H1 (cell line): ENCODE data around the gene ACKR2. TPM values are rescaled to one million over a fixed set of nuclear protein-coding genes. Genes with fewer than 3 reads are reported as not detected.

Experiments
- CTCF ChIA-PET: fragments of 300-600 bp; sonication (Branson Sonifier 250); formaldehyde crosslinking; loops from one replicate; lab custom pipeline; 2021; ENCODE audit not compliant: partially characterized antibody; lab: Charles Lee
- POLR2A ChIA-PET: fragments of 300-600 bp; sonication (Branson Sonifier 250); formaldehyde crosslinking; loops from one replicate; lab custom pipeline; 2021; ENCODE audit warnings: inconsistent platforms; ENCODE audit not compliant: partially characterized antibody; lab: Charles Lee
- DNase-seq, 2 experiments: peaks; one replicate each; pipeline versions ENCODE4 v3.0.0 to v3.0.0-alpha.2; 2010 to 2022; ENCODE audit warnings: low spot score in 2 of 2, low read depth in 1 of 2, mixed read lengths in 1 of 2
- FAIRE-seq: peaks from 2 replicates; lab custom pipeline; 2011; peaks lifted over from hg19 to GRCh38; lab: Jason Lieb, UNC
- H2AFZ ChIP-seq: 2 replicates; pipeline ENCODE4 v1.8.1; 2012; ENCODE audit warnings: low read length, inconsistent platforms
- H2AK5ac ChIP-seq: 2 replicates; pipeline ENCODE4 v1.6.1; 2013; ENCODE audit warnings: low read depth, low read length
- H2BK120ac ChIP-seq: replicated peaks from 2 replicates; pipeline ENCODE3; 2013; ENCODE audit warnings: low read depth, low read length, inconsistent platforms
- H2BK12ac ChIP-seq: 2 replicates; pipeline ENCODE4 v1.6.1; 2013; ENCODE audit warnings: low read depth, low read length
- H2BK15ac ChIP-seq: 2 replicates; pipeline ENCODE4 v1.6.1; 2013; ENCODE audit warnings: low read length
- H2BK20ac ChIP-seq: 2 replicates; pipeline ENCODE4 v1.6.1; 2013; ENCODE audit warnings: low read length
- H2BK5ac ChIP-seq: 2 replicates; pipeline ENCODE4 v1.6.1; 2013; ENCODE audit warnings: low read depth, low read length
- H3K14ac ChIP-seq: 2 replicates; pipeline ENCODE4 v1.6.1; 2013; ENCODE audit warnings: inconsistent platforms; ENCODE audit not compliant: insufficient read length
- H3K18ac ChIP-seq: 2 replicates; pipeline ENCODE4 v1.6.1; 2013; ENCODE audit warnings: low read length; ENCODE audit errors: extremely low read depth
- H3K23ac ChIP-seq: 2 replicates; pipeline ENCODE4 v1.6.1; 2013; ENCODE audit warnings: inconsistent platforms; ENCODE audit not compliant: insufficient read length
- H3K23me2 ChIP-seq: 2 replicates; pipeline ENCODE4 v1.6.1; 2013; ENCODE audit warnings: low read depth, low read length
- H3K27ac ChIP-seq: 2 replicates; pipeline ENCODE4 v1.6.1; 2011; ENCODE audit warnings: low read depth, low read length, inconsistent platforms
- H3K27me3 ChIP-seq, 4 experiments: replicated peaks in 1 of 4; 1 replicate in 1 of 4; 2 replicates in 3 of 4; pipeline versions ENCODE4 v1.6.1 to v1.8.1; 2011 to 2013; ENCODE audit warnings: low read length in 3 of 4, mild to moderate bottlenecking in 3 of 4, inconsistent platforms in 2 of 4, mixed read lengths in 2 of 4, moderate library complexity in 1 of 4; ENCODE audit not compliant: control insufficient read depth in 3 of 4, insufficient read depth in 3 of 4; ENCODE audit errors: extremely low read depth in 1 of 4
- H3K36me3 ChIP-seq, 4 experiments: 2 replicates each; pipeline versions ENCODE4 v1.6.1 to v1.8.1; 2011 to 2013; ENCODE audit warnings: mild to moderate bottlenecking in 4 of 4, low read length in 3 of 4, moderate library complexity in 2 of 4, control low read depth in 1 of 4, inconsistent platforms in 1 of 4; ENCODE audit not compliant: insufficient read depth in 4 of 4, control insufficient read depth in 2 of 4
- H3K4ac ChIP-seq: replicated peaks from 2 replicates; pipeline ENCODE3; 2013; ENCODE audit warnings: low read length, low read depth, mixed read lengths, inconsistent platforms; ENCODE audit not compliant: insufficient read length
- H3K4me1 ChIP-seq, 4 experiments: replicated peaks in 1 of 4; 1 replicate in 1 of 4; 2 replicates in 3 of 4; pipeline versions ENCODE4 v1.6.1 to v1.8.1; 2011 to 2013; ENCODE audit warnings: low read length in 3 of 4, inconsistent platforms in 2 of 4, mixed read lengths in 1 of 4; ENCODE audit not compliant: insufficient read depth in 4 of 4, control insufficient read depth in 3 of 4
- H3K4me2 ChIP-seq, 2 experiments: 2 replicates each; pipeline versions ENCODE4 v1.6.1 to v1.8.1; 2011 to 2013; ENCODE audit warnings: low read depth in 2 of 2, low read length in 2 of 2, control low read depth in 1 of 2, inconsistent platforms in 1 of 2, mild to moderate bottlenecking in 1 of 2; ENCODE audit not compliant: insufficient read depth in 1 of 2
- H3K4me3 ChIP-seq, 4 experiments: fragments of 200-600, 300-600 bp in 1 of 4; sonication (generic), shearing (Covaris generic), sonication (Bioruptor Twin) in 1 of 4; 2 replicates each; pipeline versions ENCODE4 v1.5.1 to v1.8.1; 2011 to 2016; ENCODE audit warnings: low read length in 4 of 4, low read depth in 3 of 4, control low read depth in 2 of 4, inconsistent platforms in 2 of 4, mild to moderate bottlenecking in 2 of 4, mixed read lengths in 1 of 4, moderate library complexity in 1 of 4; ENCODE audit not compliant: insufficient read depth in 2 of 4; ENCODE audit errors: extremely low read depth in 1 of 4
- H3K56ac ChIP-seq: replicated peaks from 2 replicates; pipeline ENCODE3; 2013; ENCODE audit warnings: low read depth, mild to moderate bottlenecking, mixed read lengths, low read length, inconsistent platforms; ENCODE audit not compliant: insufficient read length
- H3K79me1 ChIP-seq: 2 replicates; pipeline ENCODE4 v1.6.1; 2013; ENCODE audit warnings: low read depth, low read length, control low read depth
- H3K79me2 ChIP-seq, 2 experiments: 2 replicates each; pipeline versions ENCODE4 v1.6.1 to v1.8.1; 2012 to 2013; ENCODE audit warnings: low read length in 2 of 2, mild to moderate bottlenecking in 2 of 2, inconsistent platforms in 1 of 2; ENCODE audit not compliant: insufficient read depth in 2 of 2, control insufficient read depth in 1 of 2
- H3K9ac ChIP-seq, 4 experiments: replicated peaks in 1 of 4; 1 replicate in 1 of 4; 2 replicates in 3 of 4; pipeline versions ENCODE4 v1.6.1 to v1.8.1; 2011 to 2013; ENCODE audit warnings: low read depth in 3 of 4, low read length in 3 of 4, control low read depth in 2 of 4, mild to moderate bottlenecking in 2 of 4, moderate library complexity in 2 of 4, inconsistent platforms in 1 of 4; ENCODE audit errors: extremely low read depth in 1 of 4
- H3K9me3 ChIP-seq, 2 experiments: 2 replicates each; pipeline versions ENCODE4 v1.6.1 to v1.8.1; 2012 to 2013; ENCODE audit warnings: mild to moderate bottlenecking in 2 of 2, moderate library complexity in 2 of 2, control low read depth in 1 of 2, inconsistent platforms in 1 of 2, low read depth in 1 of 2, low read length in 1 of 2, mixed read lengths in 1 of 2; ENCODE audit not compliant: insufficient read depth in 2 of 2
- H4K20me1 ChIP-seq, 2 experiments: replicated peaks in 1 of 2; 2 replicates each; pipeline versions ENCODE3 to v1.8.1; 2011 to 2013; ENCODE audit warnings: inconsistent platforms in 2 of 2, low read length in 2 of 2, mild to moderate bottlenecking in 1 of 2; ENCODE audit not compliant: insufficient read depth in 2 of 2, control insufficient read depth in 1 of 2
- H4K5ac ChIP-seq: 2 replicates; pipeline ENCODE4 v1.6.1; 2013; ENCODE audit warnings: low read length, low read depth, mixed read lengths, inconsistent platforms; ENCODE audit not compliant: insufficient read length
- H4K8ac ChIP-seq: 2 replicates; pipeline ENCODE4 v1.8.0; 2013; ENCODE audit warnings: mild to moderate bottlenecking, moderate library complexity, low read length, inconsistent platforms; ENCODE audit not compliant: insufficient read depth; ENCODE audit errors: extremely low read depth
- H4K91ac ChIP-seq: replicated peaks from 2 replicates; pipeline ENCODE3; 2013; ENCODE audit warnings: low read length, mixed read lengths, inconsistent platforms; ENCODE audit not compliant: insufficient read length
- ATF2 ChIP-seq: IDR thresholded peaks from 2 replicates; pipeline ENCODE4 v1.6.1; 2012; ENCODE audit warnings: low read length, inconsistent platforms
- CBX5 ChIP-seq: fragments of 300-800, 300-1000 bp; sonication (generic); IDR thresholded peaks from 2 replicates; pipeline ENCODE4 v1.7.1; 2016; ENCODE audit warnings: antibody characterized with exemption, low read length, low read depth
- MAFK ChIP-seq: IDR thresholded peaks from 2 replicates; pipeline ENCODE4 v1.6.1; 2012; ENCODE audit warnings: low read depth, mild to moderate bottlenecking, improper control_type of control experiment, low read length
- RBBP5 ChIP-seq: IDR thresholded peaks from 2 replicates; pipeline ENCODE4 v1.7.1; 2012; ENCODE audit warnings: low read depth, mild to moderate bottlenecking, inconsistent platforms, low read length, moderate library complexity, borderline replicate concordance
- SP2 ChIP-seq: IDR thresholded peaks from 2 replicates; pipeline ENCODE4 v1.6.1; 2012; ENCODE audit warnings: mild to moderate bottlenecking, low read length, inconsistent platforms
- SP4 ChIP-seq: IDR thresholded peaks from 2 replicates; pipeline ENCODE4 v1.6.1; 2012; ENCODE audit warnings: low read length, inconsistent platforms
- SRF ChIP-seq: IDR thresholded peaks from 2 replicates; pipeline ENCODE4 v1.6.1; 2011; ENCODE audit warnings: mild to moderate bottlenecking, low read depth, low read length, moderate library complexity
- ZNF274 ChIP-seq: IDR thresholded peaks from 2 replicates; pipeline ENCODE4 v1.7.0; 2012; ENCODE audit warnings: low read length, borderline replicate concordance; ENCODE audit errors: extremely low read depth
- WGBS, 2 experiments: shearing (Covaris generic) in 1 of 2; methylation state at CpG; one replicate each; pipeline versions ENCODE4 v1.1.6 to v1.1.7; 2013 to 2015; ENCODE audit warnings: low lambda C conversion rate in 2 of 2, mixed read lengths in 2 of 2, inconsistent platforms in 1 of 2, low coverage in 1 of 2, missing lambda C conversion rate in 1 of 2; ENCODE audit not compliant: insufficient replicate concordance in 2 of 2, insufficient coverage in 1 of 2, insufficient read length in 1 of 2; ENCODE audit errors: extremely low coverage in 1 of 2, missing lambda C conversion rate in 1 of 2; 5-methylcytosine and 5-hydroxymethylcytosine counted together
- polyA plus RNA-seq, 7 experiments: library from polyadenylated mRNA; depleted of rRNA in 3 of 7; stranded (reverse) in 5 of 7; unstranded in 2 of 7; fragments of >200 nt in 5 of 7; fragments of 200-250 nt in 2 of 7; gene quantifications; 1 replicate in 5 of 7; 2 replicates in 1 of 7; 4 replicates in 1 of 7; pipeline versions ENCODE4 v1.2.1 to v1.2.3, GENCODE V29; 2011 to 2013; ENCODE audit warnings: missing spikeins in 2 of 7, mixed read lengths in 2 of 7
- total RNA-seq: library from RNA; stranded (reverse); fragmentation: NEBNext Ultra II Directional; extraction: Animal tissue kit (Norgen Biotek cat#: 25700); gene quantifications from 2 replicates; pipeline ENCODE4 v1.2.1, GENCODE V29; 2021

ACKR2 gene
- total and polyA plus RNA-seq, 2 of the 8 experiments (the other 6 are each of a cell fraction or from before 2014, with no cell fraction given): 0.09 to 0.12 TPM

- Histone ChIP-seq H3K79me1 (no peaks in the 10 kb centered on the region), H3K79me2 (no peaks in the 10 kb centered on the region), H4K20me1 (no peaks in the 10 kb centered on the region), H3K23me2 (no peaks in the 10 kb centered on the region; the same call in 1 of the 2 replicates), H4K8ac (no peak overlapping the region), H2AK5ac (no peak overlapping the region), H4K91ac (no peak overlapping the region), H3K4ac (no peak overlapping the region), H3K9ac (no peak overlapping the region), H3K14ac (no peak overlapping the region), H2BK20ac (no peak overlapping the region), H3K56ac (no peak overlapping the region), H3K27me3 (peaks cover 0 to 2% (median 0%) of the 10 kb centered on the region in 4 experiments; a peak in 1 of 7 replicates), H3K4me2 (no peak overlapping the region), H2BK5ac (no peak overlapping the region), H3K4me1 (peaks cover 3 to 9% (median 4%) of the 10 kb centered on the region in 4 experiments; a peak in 3 of 7 replicates), H3K23ac (no peak overlapping the region), H3K9me3 (no peaks in the 10 kb centered on the region), H3K18ac (no peak overlapping the region), H2BK120ac (no peak overlapping the region), H2BK12ac (no peak overlapping the region), H3K4me3 (no peak overlapping the region), H4K5ac (no peak overlapping the region), H3K27ac (no peak overlapping the region), H3K36me3 (no peaks in the 10 kb centered on the region), H2BK15ac (no peak overlapping the region), H2AFZ (no peak overlapping the region)
- no peak for TF ChIP-seq RBBP5
- TF ChIP-seq CBX5: no peak
- TF ChIP-seq SRF: no peak
- TF ChIP-seq SP2: no peak
- TF ChIP-seq ATF2: no peak
- TF ChIP-seq ZNF274: no peak
- TF ChIP-seq MAFK: no peak
- TF ChIP-seq SP4: no peak
- ChIA-PET POLR2A (no interaction called here), CTCF (interaction anchor here (2.1 to 3.0 kb wide), 2 partner anchors 38 to 97 kb away, joined by 8 to 18 read pairs; no protein-coding TSS in a partner anchor)
- DNase-seq (no peak), FAIRE-seq (no peak)
- WGBS, 2 experiments: 92% methylated on average over 7 of the region's 7 CpGs; no CpG with 5 or more reads in 1 of the 2 experiments
Measured at GRCh38 chr3:42876940-42877720, 67.9 kb downstream of the ACKR2 start.
